Measurements from ENCODE around the gene SRSF5.

Gene SRSF5

GRCh38 chr14:69753860-69754259 lies 13.1 kb upstream of the SRSF5 start:
- Histone ChIP-seq H3K4me1 (ENCODE audit: control insufficient read depth in 2 of 2, insufficient read depth in 1 of 2, low read depth in 1 of 2, low read length in 2 of 2) (no peaks in the 10 kb centered on the region), H2AK5ac (ENCODE audit: low read depth, low read length) (no peak overlapping the region), H2BK12ac (ENCODE audit: low read length) (no peak overlapping the region), H3K36me3 (replicated peaks in 1 of 2; ENCODE audit: control insufficient read depth in 2 of 2, insufficient read depth in 2 of 2, low read length in 2 of 2) (no peaks in the 10 kb centered on the region), H3K9me3 (replicated peaks in 1 of 2; ENCODE audit: control insufficient read depth in 2 of 2, insufficient read depth in 1 of 2, low read depth in 1 of 2, low read length in 2 of 2) (no peaks in the 10 kb centered on the region), H3K23ac (ENCODE audit: low read depth, low read length, poor library complexity) (no peak overlapping the region), H2BK5ac (ENCODE audit: low read length) (no peak overlapping the region), H3K79me1 (ENCODE audit: low read depth, low read length) (no peaks in the 10 kb centered on the region), H3K27ac (replicated peaks; ENCODE audit: low read length) (no peak overlapping the region), H2BK15ac (ENCODE audit: low read length) (no peak overlapping the region), H3K9ac (ENCODE audit: low read depth, low read length, poor library complexity) (no peak overlapping the region), H2BK120ac (ENCODE audit: low read depth, low read length) (no peak overlapping the region), H2AFZ (ENCODE audit: low read length) (no peak overlapping the region), H3K18ac (ENCODE audit: low read length) (no peak overlapping the region), H3K27me3 (ENCODE audit: control insufficient read depth in 3 of 3, insufficient read depth in 3 of 3, low read depth in 1 of 3, low read length in 3 of 3) (peaks cover 0 to 15% (median 0%) of the 10 kb centered on the region in 3 experiments), H3K14ac (ENCODE audit: low read length) (no peak overlapping the region), H3K4me2 (ENCODE audit: insufficient read depth, low read length, poor library complexity, severe bottlenecking) (no peak overlapping the region), H3K4ac (ENCODE audit: low read length) (no peak overlapping the region), H4K91ac (ENCODE audit: low read depth, low read length, poor library complexity) (no peak overlapping the region), H4K8ac (ENCODE audit: low read depth, low read length) (no peak overlapping the region), H3K4me3 (ENCODE audit: low read length in 2 of 2) (no peak overlapping the region)
- WGBS, 2 donors (ENCODE audit: extremely low coverage in 2 of 2, insufficient read length in 2 of 2, insufficient replicate concordance in 1 of 2) = no CpG with 5 or more reads among the region's 1 CpG
- no peak for DNase-seq (ENCODE audit: low spot score)

DNA sequence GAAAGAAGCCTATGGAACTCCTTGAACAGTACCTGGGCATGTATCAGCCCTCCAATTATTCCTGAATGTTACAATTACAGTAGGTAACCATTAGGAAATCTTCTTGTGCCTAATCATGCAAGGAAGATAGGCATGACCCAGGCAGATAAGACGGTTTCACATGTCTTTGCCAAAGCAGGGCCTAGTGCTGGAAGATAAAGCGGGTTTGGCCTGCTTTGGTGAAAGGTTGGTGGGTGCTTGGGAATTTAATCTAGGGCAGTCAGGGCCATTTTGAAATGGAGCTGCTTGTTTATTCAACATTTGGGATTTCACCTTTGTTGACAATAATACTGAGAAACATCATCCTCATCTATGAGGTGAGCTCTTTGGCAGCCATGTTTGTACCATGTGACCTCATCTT lies 12.5 kb upstream of the SRSF5 start:
- WGBS, 2 donors (ENCODE audit: extremely low coverage in 2 of 2, insufficient read length in 2 of 2, insufficient replicate concordance in 1 of 2) = no CpG with 5 or more reads among the region's 2 CpGs
- no peak overlapping the region for H4K8ac ChIP-seq (ENCODE audit: low read depth, low read length)
- no peaks in the 10 kb centered on the region for H3K9me3 ChIP-seq (replicated peaks in 1 of 2; ENCODE audit: control insufficient read depth in 2 of 2, insufficient read depth in 1 of 2, low read depth in 1 of 2, low read length in 2 of 2)
- H2BK15ac ChIP-seq (ENCODE audit: low read length) = no peak overlapping the region
- H3K14ac ChIP-seq (ENCODE audit: low read length) = no peak overlapping the region
- H3K27me3 ChIP-seq (ENCODE audit: control insufficient read depth in 3 of 3, insufficient read depth in 3 of 3, low read depth in 1 of 3, low read length in 3 of 3) = peaks cover 0 to 17% (median 0%) of the 10 kb centered on the region in 3 experiments
- H2BK12ac ChIP-seq (ENCODE audit: low read length) = no peak overlapping the region
- H3K4me1 ChIP-seq (ENCODE audit: control insufficient read depth in 2 of 2, insufficient read depth in 1 of 2, low read depth in 1 of 2, low read length in 2 of 2) = no peaks in the 10 kb centered on the region
- H3K23ac ChIP-seq (ENCODE audit: low read depth, low read length, poor library complexity) = no peak overlapping the region
- H3K4me3 ChIP-seq (ENCODE audit: low read length in 2 of 2) = no peak overlapping the region
- no peak overlapping the region for H4K91ac ChIP-seq (ENCODE audit: low read depth, low read length, poor library complexity)
- H2AK5ac ChIP-seq (ENCODE audit: low read depth, low read length) = no peak overlapping the region
- no peak for DNase-seq (ENCODE audit: low spot score)
- H3K9ac ChIP-seq (ENCODE audit: low read depth, low read length, poor library complexity) = no peak overlapping the region
- no peaks in the 10 kb centered on the region for H3K36me3 ChIP-seq (replicated peaks in 1 of 2; ENCODE audit: control insufficient read depth in 2 of 2, insufficient read depth in 2 of 2, low read length in 2 of 2)
- peak overlapping the region; percentile 85 for H3K4ac ChIP-seq (ENCODE audit: low read length)
- no peaks in the 10 kb centered on the region for H3K79me1 ChIP-seq (ENCODE audit: low read depth, low read length)
- no peak overlapping the region for H2AFZ ChIP-seq (ENCODE audit: low read length)
- H2BK5ac ChIP-seq (ENCODE audit: low read length) = no peak overlapping the region
- no peak overlapping the region for H3K18ac ChIP-seq (ENCODE audit: low read length)
- no peak overlapping the region for H3K4me2 ChIP-seq (ENCODE audit: insufficient read depth, low read length, poor library complexity, severe bottlenecking)
- no peak overlapping the region for H2BK120ac ChIP-seq (ENCODE audit: low read depth, low read length)
- H3K27ac ChIP-seq (replicated peaks; ENCODE audit: low read length) = no peak overlapping the region

GRCh38 chr14:69755296-69755695 lies 11.6 kb upstream of the SRSF5 start:
- no peaks in the 10 kb centered on the region for H3K4me1 ChIP-seq (ENCODE audit: control insufficient read depth in 2 of 2, insufficient read depth in 1 of 2, low read depth in 1 of 2, low read length in 2 of 2)
- H3K79me1 ChIP-seq (ENCODE audit: low read depth, low read length) = no peaks in the 10 kb centered on the region
- peak overlapping the region; percentile 19 for H2AFZ ChIP-seq (ENCODE audit: low read length)
- H3K9me3 ChIP-seq (replicated peaks in 1 of 2; ENCODE audit: control insufficient read depth in 2 of 2, insufficient read depth in 1 of 2, low read depth in 1 of 2, low read length in 2 of 2) = no peaks in the 10 kb centered on the region
- H3K14ac ChIP-seq (ENCODE audit: low read length) = no peak overlapping the region
- H2BK12ac ChIP-seq (ENCODE audit: low read length) = no peak overlapping the region
- no peak overlapping the region for H3K23ac ChIP-seq (ENCODE audit: low read depth, low read length, poor library complexity)
- no peak overlapping the region for H3K18ac ChIP-seq (ENCODE audit: low read length)
- H3K9ac ChIP-seq (ENCODE audit: low read depth, low read length, poor library complexity) = no peak overlapping the region
- H3K4me2 ChIP-seq (ENCODE audit: insufficient read depth, low read length, poor library complexity, severe bottlenecking) = no peak overlapping the region
- H2BK120ac ChIP-seq (ENCODE audit: low read depth, low read length) = no peak overlapping the region
- no peak overlapping the region for H4K8ac ChIP-seq (ENCODE audit: low read depth, low read length)
- H3K27ac ChIP-seq (replicated peaks; ENCODE audit: low read length) = no peak overlapping the region
- no peak overlapping the region for H3K4ac ChIP-seq (ENCODE audit: low read length)
- H4K91ac ChIP-seq (ENCODE audit: low read depth, low read length, poor library complexity) = no peak overlapping the region
- no peak overlapping the region for H2BK15ac ChIP-seq (ENCODE audit: low read length)
- no peaks in the 10 kb centered on the region for H3K36me3 ChIP-seq (replicated peaks in 1 of 2; ENCODE audit: control insufficient read depth in 2 of 2, insufficient read depth in 2 of 2, low read length in 2 of 2)
- no peak overlapping the region for H2AK5ac ChIP-seq (ENCODE audit: low read depth, low read length)
- H3K4me3 ChIP-seq (ENCODE audit: low read length in 2 of 2) = no peak overlapping the region
- DNase-seq (ENCODE audit: low spot score) = no peak
- H2BK5ac ChIP-seq (ENCODE audit: low read length) = no peak overlapping the region
- H3K27me3 ChIP-seq (ENCODE audit: control insufficient read depth in 3 of 3, insufficient read depth in 3 of 3, low read depth in 1 of 3, low read length in 3 of 3) = peaks cover 0 to 17% (median 0%) of the 10 kb centered on the region in 3 experiments

GRCh38 chr14:69755784-69756183 lies 11.2 kb upstream of the SRSF5 start:
- no peaks in the 10 kb centered on the region for H3K4me1 ChIP-seq (ENCODE audit: control insufficient read depth in 2 of 2, insufficient read depth in 1 of 2, low read depth in 1 of 2, low read length in 2 of 2)
- no peak overlapping the region for H3K9ac ChIP-seq (ENCODE audit: low read depth, low read length, poor library complexity)
- H3K18ac ChIP-seq (ENCODE audit: low read length) = no peak overlapping the region
- no peak overlapping the region for H2BK12ac ChIP-seq (ENCODE audit: low read length)
- H3K14ac ChIP-seq (ENCODE audit: low read length) = no peak overlapping the region
- H4K8ac ChIP-seq (ENCODE audit: low read depth, low read length) = no peak overlapping the region
- H3K4ac ChIP-seq (ENCODE audit: low read length) = no peak overlapping the region
- no CpG with 5 or more reads among the region's 2 CpGs for WGBS, 2 donors (ENCODE audit: extremely low coverage in 2 of 2, insufficient read length in 2 of 2, insufficient replicate concordance in 1 of 2)
- H2AFZ ChIP-seq (ENCODE audit: low read length) = peak overlapping the region; percentile 43
- H3K4me2 ChIP-seq (ENCODE audit: insufficient read depth, low read length, poor library complexity, severe bottlenecking) = no peak overlapping the region
- H2BK120ac ChIP-seq (ENCODE audit: low read depth, low read length) = no peak overlapping the region
- peaks cover 0 to 17% (median 0%) of the 10 kb centered on the region in 3 experiments for H3K27me3 ChIP-seq (ENCODE audit: control insufficient read depth in 3 of 3, insufficient read depth in 3 of 3, low read depth in 1 of 3, low read length in 3 of 3)
- H3K36me3 ChIP-seq (replicated peaks in 1 of 2; ENCODE audit: control insufficient read depth in 2 of 2, insufficient read depth in 2 of 2, low read length in 2 of 2) = no peaks in the 10 kb centered on the region
- no peaks in the 10 kb centered on the region for H3K79me1 ChIP-seq (ENCODE audit: low read depth, low read length)
- H3K27ac ChIP-seq (replicated peaks; ENCODE audit: low read length) = no peak overlapping the region
- no peak overlapping the region for H2BK5ac ChIP-seq (ENCODE audit: low read length)
- H3K9me3 ChIP-seq (replicated peaks in 1 of 2; ENCODE audit: control insufficient read depth in 2 of 2, insufficient read depth in 1 of 2, low read depth in 1 of 2, low read length in 2 of 2) = no peaks in the 10 kb centered on the region
- no peak overlapping the region for H2BK15ac ChIP-seq (ENCODE audit: low read length)
- H2AK5ac ChIP-seq (ENCODE audit: low read depth, low read length) = no peak overlapping the region
- no peak for DNase-seq (ENCODE audit: low spot score)
- no peak overlapping the region for H3K23ac ChIP-seq (ENCODE audit: low read depth, low read length, poor library complexity)
- H4K91ac ChIP-seq (ENCODE audit: low read depth, low read length, poor library complexity) = no peak overlapping the region
- no peak overlapping the region for H3K4me3 ChIP-seq (ENCODE audit: low read length in 2 of 2)

All from neuronal stem cell (in vitro differentiated cells).